ENCODE measurements around the gene BMP2.

Gene BMP2

GRCh38 chr20:6767536-6768227 lies at the start of gene BMP2:
Gene BMP2, plus strand, starts transcription at chr20:6767686. Its CDS starts 2,441 bp downstream, at chr20:6770127.
- peak; percentile 40 for DNase-seq

- DNase-seq, result peak; percentile 50
Measured at GRCh38 chr20:6718662-6719368, 48.7 kb upstream of the BMP2 start.

DNA sequence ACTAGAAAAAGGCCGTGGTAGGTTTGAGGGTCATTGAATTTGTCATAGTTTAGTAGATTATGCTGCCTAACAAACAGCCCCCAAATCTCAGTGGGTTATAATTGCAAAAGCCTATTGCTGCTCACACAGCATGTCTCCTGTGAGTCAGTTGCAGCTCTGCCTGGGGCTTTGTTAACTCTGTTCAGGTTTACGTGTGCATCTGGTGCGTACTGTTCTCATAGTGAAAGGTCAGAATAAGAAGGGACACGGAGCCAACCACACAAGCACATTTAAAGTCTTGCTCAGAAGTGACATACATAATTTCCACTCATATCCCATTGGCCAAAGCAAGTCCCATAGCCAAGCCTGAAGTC lies 48.1 kb upstream of the BMP2 start:
- DNase-seq, result no peak

GRCh38 chr20:6726761-6727160 lies 40.7 kb upstream of the BMP2 start:
- no peak for DNase-seq

- DNase-seq, result no peak
Measured at GRCh38 chr20:6730672-6731328, 36.7 kb upstream of the BMP2 start.

GRCh38 chr20:6732001-6732447 lies 35.5 kb upstream of the BMP2 start:
- DNase-seq, result no peak

- DNase-seq, result no peak
Measured at GRCh38 chr20:6732851-6733250, 34.6 kb upstream of the BMP2 start.

DNA sequence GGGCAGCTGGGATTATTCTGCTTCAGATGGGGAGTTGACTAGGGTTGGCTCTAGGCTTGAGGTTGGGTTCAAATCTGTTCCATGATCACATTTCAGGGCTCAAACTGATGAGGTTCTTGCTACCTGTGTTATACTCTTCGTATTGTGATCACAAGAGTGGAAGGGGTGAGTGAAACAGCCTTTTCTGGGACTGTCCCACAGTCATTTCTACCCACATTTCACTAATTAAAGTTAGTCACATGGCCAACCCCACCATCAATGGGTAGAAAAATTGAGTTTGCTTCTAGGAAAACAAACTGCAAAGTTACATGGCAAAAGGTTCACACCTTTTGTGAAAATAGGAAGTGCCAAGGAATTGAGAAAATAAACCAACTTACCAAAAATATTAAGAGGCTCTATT lies 33.5 kb upstream of the BMP2 start:
- DNase-seq, result no peak

DNA sequence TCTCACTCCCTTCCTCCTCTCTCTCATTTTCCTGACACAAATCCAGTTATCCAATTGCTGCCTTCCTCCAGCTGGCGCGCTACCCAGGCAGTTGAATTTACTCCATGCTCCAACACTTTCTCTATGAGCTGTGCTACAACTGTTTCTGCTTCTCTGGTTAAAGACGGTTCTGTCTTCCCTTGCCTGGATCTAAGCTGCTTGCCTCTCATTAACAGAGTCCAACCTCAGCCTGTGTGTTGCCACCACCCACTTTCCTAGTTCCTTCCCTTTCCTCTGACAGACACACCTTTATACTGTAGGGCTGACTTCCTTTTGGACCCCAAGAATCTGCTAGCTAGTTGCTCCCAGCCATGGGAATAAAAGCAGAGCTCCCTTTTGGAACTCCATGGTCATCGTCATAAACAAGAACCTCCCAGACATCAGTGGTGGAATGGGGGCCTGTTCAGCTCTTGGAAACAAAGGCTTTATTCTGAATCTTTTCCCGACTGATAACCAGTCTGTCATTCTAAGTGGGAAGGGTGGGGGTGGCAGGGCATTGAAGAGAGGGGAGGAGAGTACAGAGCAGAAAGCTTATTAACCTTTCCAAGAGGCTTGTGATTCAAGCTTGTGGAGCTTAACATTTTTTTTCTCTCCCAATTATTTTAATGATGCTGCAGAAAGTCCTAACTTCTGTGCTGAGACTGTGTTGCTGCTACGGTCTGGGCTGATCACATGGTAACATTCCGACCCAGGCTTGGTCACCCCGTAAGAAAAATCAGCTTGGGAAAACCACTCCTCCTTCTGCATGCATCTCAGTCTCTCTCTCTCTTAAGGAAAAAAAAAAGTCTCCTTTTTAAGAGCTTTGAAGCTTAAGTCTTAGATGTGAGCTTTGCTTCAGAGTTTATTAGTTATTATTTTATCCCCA lies 31.3 kb upstream of the BMP2 start:
- no peak for DNase-seq

DNA sequence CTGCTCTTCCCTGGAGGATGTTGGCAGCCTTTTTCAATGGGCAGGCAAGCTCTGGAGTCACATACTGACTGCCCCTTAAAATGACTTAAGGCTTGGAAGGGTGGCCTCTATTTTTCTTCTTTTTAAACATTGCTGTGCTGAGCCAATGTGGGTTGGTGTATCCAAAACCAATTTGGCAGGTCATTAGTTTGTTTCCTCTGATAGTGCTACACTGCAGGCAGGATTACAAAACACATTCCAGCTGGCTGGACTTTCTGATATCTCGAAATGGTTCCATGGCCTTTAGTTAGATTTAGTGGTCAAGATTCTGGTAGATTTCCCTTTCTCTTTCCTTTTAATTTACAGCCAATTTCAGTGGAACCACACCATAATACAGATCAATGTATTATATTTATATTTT lies 28.1 kb upstream of the BMP2 start:
- no peak for DNase-seq

GRCh38 chr20:6740096-6740495 lies 27.4 kb upstream of the BMP2 start:
- no peak for DNase-seq

GRCh38 chr20:6744180-6744579 lies 23.3 kb upstream of the BMP2 start:
- DNase-seq, result no peak

- DNase-seq, result no peak
Measured at GRCh38 chr20:6744805-6745204, 22.7 kb upstream of the BMP2 start.

GRCh38 chr20:6746901-6747609 lies 20.4 kb upstream of the BMP2 start:
- no peak for DNase-seq

GRCh38 chr20:6750438-6750837 lies 17.0 kb upstream of the BMP2 start:
- DNase-seq, result no peak

DNA sequence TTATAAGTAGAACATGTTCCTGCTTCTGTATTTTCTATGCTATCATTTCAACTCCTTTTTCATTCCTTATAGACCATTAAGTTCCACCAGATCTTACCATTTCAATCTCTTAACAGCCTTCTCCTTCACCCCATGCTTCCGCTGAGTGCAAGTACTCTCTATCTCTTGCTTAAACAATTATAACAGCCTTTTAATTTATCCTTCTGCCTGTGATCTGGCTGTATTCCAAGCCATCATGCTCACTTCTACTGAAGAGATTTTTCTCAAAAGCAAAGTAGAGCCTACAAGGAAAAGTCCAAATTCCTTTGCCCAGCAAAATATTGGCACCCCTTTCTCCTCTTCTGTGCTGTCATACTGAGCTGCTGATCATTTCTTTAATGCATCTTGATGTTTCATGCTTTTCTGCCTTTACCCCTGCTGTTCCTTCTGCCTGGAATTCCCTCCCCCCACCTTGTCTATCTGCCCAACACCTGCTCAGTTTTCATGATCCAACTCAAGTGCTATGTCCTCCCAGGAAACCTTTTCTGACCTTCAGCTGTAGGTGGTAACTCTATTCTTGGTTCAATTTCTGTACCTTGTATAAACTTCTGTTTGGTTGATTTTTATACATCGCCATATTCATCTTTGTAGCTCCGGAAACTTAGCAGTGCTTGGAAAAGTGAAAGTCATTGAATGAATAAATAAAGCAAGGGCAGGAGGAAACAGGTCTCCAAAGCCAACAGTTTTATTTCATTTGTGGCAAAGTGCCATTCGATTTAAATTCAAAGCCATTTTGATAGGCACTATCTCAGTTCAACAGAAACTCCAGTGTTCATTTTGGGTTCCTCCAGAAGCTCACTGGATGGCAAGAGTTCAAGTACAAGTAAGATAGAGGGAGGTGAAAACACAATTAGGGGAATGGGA lies 10.5 kb upstream of the BMP2 start:
- no peak for DNase-seq

GRCh38 chr20:6764619-6765018 lies 2.9 kb upstream of the BMP2 start:
- no peak for DNase-seq

DNA sequence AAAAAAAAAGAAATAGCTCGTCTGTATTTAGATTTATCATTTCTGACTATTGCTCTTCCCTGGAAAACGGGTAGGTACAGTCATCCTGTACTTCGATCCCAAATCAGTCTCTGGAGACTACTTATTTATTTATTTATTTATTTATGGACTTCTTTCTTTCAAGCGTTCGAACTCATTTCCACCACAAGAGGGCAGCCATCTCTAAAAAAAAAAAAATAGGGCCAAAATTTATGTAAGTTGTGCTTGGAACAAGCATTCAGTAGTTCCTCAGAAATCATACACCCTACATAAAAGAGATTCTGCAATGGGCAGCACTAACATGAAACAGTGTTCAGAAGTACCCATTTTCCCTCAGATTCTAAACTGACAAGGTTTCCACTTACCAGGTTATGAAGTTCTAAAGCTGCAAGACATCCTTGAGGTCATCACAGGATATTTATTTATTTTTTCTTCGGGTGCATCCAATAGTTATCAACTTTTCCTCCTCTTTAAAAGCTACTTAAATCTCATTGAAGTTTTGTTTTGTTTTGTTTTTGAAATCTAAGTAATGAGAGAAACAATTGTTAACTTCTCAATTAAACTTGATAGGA lies 1.9 kb upstream of the BMP2 start:
- peak; percentile 58 for DNase-seq

DNA sequence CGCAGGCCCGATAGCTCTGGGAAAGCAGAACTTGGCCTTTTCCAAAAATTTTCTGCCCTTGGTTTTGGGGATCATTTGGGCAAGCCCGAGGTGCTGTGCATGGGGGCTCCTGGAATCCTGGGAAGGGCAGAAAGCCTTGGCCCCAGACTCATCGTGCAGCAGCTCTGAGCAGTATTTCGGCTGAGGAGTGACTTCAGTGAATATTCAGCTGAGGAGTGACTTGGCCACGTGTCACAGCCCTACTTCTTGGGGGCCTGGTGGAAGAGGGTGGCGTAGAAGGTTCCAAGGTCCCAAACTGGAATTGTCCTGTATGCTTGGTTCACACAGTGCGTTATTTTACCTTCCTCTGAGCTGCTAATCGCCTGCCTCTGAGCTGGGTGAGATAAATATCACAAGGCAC lies 1.1 kb upstream of the BMP2 start:
- no peak for DNase-seq

DNA sequence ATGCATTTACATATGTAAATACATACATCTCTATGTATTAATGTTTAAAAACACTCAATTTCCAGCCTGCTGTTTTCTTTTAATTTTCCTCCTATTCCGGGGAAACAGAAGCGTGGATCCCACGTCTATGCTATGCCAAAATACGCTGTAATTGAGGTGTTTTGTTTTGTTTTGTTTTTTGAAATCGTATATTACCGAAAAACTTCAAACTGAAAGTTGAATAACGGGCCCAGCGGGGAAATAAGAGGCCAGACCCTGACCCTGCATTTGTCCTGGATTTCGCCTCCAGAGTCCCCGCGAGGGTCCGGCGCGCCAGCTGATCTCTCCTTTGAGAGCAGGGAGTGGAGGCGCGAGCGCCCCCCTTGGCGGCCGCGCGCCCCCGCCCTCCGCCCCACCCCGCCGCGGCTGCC lies 355 bp upstream of the BMP2 start:
- DNase-seq, result no peak
